HG02610 (cell line): ENCODE data around the gene PPM1B.
"Not testable (repeated sequence)": the region's sequence is repeated elsewhere in the genome, so short reads cannot be mapped to it uniquely, and the experiment has no call there.

Experiments used
- ATAC-seq: cut with Tn5 transposase; IDR thresholded peaks from one replicate; pipeline ENCODE4 v1.9.1; 2021; ENCODE audit warnings: mild to moderate bottlenecking, moderate library complexity; ENCODE audit not compliant: unreplicated experiment

The PPM1B gene

DNA sequence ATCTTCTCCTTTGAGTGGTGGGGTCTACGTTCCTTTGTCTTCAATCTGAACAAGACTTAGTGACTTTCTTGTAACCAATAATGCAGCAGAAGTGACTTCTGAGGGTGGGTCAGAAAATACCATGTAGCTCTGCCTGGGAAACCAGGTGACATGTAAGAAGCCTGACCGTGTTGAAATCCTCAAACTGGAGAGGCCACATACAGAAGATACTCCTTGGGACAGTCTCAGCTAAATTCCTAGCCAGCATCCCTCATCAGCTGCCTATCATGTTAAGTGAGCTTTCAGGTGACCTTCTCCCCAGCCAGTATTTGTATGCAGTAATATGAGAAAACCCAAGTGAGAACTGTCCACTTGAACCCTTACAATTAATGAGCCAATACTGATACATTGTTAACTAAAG, 27.0 kb downstream of the PPM1B start:
- no peak for ATAC-seq

DNA sequence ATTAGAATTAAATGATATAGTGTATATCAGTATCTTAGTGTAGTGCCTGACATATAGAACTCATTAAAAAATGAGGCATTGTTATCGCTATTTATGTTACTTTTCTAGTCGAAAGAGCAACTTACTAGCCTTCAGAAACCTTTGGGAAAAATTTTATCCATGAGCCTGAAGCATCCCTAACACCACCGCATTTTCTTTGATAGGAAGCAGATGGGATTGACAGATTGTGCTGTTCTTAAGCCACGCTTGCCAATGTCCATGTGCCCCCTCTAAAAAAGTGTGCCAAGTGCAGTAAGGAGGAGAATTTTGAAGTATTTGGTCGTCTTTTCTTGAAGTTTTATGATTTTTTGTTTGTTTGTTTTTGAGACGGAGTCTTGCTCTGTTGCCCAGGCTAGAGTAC, 29.1 kb downstream of the PPM1B start:
- no peak for ATAC-seq

DNA sequence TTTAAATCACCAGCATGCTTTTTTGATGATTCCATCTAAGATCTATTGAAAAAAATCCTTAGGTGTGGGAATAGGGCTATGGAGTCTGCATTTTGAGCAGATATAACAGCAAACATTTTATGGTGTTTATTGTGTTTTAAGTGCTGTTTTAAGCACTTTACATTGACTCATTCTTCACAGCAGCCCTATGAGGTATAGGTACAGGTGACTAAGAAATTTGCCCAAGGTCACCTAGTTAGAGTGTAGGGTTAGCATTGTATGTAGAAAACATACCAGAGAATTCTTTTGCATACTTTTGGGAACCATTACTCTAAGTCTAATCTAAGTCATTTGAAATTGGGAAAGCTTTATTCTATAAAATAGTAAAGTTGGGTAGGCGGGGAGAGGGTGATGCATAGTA, 31.3 kb downstream of the PPM1B start:
- no peak for ATAC-seq

DNA sequence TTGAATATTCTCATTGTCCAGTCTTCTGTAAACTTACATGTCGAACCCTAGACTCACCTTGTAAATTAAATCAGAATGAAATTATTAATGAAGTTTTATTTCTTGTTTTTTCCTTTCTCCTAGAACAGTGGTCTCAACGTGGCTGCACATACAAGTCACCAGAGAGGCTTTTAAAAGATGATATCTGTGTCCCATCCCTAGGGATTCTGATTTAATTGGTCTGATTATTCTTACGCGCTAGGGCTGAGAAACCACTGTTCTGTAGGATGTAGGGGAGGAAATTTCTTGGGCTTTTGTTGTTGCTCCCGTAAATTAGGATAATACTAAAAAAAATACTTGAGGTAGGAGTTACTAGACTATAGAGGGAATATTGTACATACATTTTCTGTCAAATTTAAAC, 32.1 kb downstream of the PPM1B start:
- ATAC-seq, result no peak

DNA sequence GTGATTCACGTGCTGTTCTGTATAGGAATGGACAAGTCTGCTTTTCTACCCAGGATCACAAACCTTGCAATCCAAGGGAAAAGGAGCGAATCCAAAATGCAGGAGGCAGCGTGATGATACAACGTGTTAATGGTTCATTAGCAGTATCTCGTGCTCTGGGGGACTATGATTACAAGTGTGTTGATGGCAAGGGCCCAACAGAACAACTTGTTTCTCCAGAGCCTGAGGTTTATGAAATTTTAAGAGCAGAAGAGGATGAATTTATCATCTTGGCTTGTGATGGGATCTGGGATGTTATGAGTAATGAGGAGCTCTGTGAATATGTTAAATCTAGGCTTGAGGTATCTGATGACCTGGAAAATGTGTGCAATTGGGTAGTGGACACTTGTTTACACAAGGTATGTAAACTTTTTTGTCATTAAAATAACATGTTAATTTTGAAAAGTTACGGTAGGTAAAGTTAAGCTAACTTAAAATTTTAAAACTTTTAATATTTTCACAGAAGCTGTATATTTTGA, 33.0 kb downstream of the PPM1B start:
- ATAC-seq, result no peak

DNA sequence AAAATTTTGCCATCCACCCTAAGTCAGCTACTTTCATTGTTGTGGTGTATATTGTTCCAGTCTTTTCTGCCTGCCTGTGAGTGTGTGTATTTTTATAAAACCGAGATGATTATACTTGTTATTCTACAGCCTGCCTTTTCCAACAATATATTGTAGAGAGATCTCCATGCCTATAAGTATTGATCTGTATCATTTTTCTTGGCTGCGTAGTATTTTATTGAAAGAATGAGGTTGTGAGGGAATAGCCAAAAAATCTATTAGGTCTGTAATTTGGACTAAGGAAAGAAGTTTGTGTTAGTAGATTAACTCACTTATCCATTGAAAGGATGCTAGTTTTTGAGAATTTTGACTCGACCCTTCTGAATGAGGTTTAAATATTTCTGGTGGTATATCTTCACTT, 34.9 kb downstream of the PPM1B start:
- no peak for ATAC-seq

DNA sequence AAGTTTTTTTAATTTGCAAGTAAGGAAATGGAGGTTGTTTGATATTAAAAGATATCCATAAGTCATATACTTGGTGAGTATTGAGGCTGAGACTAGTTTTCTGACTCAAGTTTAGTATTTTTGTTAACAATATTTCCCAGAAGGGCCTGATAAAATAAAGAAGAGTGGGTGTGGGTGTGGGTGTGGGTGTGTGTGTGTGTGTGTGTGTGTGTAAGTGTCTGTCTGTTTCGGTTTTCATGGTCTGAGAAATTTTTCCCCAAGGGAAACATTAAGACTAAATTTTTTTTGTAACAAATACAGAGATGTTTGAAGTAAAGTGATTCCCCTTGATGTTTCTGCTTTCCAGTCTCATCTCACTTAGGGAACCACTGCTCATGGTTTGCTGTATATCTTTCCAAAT, 36.5 kb downstream of the PPM1B start:
- ATAC-seq, result no peak

DNA sequence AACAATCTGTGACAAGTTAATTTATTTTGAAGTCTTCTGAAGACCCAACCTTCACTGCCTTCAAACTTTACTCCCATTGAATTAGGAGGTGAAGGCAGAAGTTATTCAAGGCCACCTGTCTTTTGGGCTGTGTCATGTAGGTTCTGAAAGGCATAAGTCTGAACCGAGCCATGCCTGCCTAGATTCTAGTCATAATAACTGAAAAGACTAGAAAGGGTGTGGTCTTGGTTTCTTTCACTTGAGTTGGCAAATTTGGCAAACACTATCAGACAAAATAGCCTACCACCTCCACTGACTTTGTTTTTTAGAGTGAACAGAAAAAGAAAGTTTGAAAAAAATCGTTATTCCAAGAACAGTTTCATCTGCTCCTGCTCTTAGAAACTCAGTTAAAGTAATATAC, 38.4 kb downstream of the PPM1B start:
- no peak for ATAC-seq

DNA sequence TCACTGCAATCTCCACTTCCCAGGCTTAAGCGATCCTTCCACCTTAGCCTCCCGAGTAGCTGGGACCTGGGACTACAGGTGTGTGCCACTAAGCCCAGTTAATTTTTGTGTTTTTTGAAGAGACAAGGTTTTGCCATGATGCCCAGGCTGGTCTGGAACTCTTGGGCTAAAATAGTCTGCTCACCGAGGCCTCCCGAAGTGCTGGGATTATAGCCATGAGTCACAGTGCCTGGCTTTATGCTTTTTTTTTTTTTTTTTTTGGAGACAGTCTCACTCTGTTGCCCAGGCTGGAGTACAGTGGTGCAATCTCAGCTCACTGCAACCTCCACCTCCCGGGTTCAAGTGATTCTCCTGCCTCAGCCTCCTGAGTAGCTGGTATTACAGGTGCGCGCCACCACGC, 39.0 kb downstream of the PPM1B start:
- ATAC-seq, result not testable (repeated sequence)

DNA sequence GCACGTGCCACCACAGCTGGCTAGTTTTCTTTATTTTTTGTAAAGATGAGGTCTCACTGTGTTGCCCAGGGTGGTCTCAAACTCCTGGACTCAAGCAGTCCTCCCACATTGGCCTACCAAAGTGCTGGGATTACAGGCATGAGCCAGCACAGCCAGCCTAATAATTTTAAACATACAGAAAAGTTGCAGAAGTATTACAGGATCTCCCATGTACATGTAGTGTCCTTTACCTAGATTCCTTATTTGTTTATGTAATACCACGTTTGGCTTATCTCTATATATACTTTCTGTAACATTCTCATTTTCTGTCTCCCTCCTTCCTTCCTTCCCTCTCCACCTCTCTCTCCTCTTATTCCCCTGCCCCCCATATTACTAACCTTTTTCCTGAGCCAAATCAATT, 41.7 kb downstream of the PPM1B start:
- no peak for ATAC-seq

DNA sequence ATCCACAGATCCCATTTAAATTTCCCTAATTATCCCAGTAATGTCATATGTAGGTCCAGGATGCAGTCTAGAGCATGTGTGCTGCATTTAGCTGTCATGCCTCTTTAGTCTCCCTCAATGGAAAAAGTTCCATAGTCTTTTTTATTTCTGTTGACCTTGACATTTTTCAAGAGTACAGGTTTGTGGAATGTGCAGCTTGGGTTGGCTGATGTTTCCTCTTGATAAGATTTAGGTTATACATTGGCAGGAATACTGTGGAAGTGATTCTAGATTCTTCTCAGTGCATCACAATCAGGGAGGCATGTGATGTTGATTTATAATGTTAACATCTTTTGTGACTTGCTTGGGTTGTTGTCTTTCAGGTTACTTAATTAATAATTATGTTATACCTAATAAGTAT, 42.5 kb downstream of the PPM1B start:
- ATAC-seq, result no peak

DNA sequence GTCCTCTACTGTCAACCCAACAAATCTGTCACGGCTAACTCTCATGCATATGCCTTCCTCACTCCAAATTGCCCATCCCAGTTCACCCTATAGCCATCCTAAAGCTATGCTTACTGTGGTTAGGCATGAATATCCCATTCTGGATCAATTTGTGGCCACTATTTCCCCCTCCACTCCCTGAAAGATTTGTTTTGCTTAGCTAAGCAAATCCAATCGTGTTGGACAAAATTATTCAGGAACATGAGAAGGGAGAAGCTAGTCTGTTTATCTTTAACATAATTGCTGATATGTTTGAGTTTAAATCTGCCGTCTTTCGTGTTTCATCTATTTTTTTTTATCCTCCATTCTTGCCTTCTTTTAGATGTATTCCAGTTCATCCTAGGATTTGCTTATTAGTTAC, 43.6 kb downstream of the PPM1B start:
- ATAC-seq, result no peak

DNA sequence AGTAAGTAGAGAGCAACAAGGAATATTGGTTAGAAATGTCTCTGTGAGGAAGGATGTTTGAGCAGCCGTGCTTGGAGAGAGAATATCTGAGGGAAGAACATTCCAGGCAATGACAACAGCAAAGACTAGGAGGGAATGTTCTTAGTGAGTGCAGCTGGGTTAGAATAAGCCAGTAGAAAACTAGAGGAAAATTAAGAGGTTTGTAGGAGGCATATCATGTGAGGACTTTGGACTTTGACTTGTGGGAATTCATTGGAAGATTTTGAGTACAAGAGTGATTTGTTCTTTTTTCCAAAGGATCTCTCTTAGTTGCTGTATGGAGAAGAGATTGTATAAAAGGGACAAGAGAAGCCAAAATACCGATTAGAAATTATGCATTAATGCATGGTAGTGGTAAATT, 47.2 kb downstream of the PPM1B start:
- ATAC-seq, result no peak

DNA sequence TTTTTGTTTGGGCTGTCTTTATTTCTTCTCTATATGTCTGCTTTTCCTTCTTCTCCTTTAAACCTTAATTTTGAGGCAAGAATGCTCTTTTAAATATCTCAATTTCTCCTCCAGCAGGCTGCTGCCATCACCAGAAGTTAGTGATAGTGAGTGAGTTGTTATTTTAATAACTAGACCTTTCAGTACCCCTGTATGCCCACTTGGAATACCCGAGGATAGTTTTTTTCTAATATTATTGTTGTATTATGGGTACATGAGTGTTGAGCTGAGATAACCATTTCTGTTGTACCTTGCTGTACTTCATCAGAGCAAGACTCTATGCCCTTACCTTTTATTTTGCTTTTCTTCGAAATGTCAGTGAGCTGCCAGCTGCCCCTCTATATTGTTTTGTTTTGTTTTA, 50.1 kb downstream of the PPM1B start:
- no peak for ATAC-seq

DNA sequence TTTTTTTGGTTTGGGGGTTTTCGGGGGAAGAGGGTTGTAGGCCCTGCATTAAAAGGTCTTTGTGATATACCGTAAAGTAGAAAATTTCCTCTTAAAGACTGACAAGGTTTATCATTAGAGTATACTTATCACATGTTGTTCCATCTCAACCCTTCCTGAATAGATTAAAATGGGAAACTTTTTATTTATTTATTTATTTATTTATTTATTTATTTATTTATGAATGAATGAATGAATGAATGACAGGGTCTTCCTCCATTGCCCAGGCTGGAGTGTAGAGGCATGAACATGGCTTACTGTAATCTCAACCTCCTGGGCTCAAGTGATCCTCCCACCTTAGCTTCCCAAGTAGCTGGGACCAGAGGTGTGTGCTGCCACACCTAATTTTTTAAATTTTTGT, 58.1 kb downstream of the PPM1B start:
- ATAC-seq, result no peak

DNA sequence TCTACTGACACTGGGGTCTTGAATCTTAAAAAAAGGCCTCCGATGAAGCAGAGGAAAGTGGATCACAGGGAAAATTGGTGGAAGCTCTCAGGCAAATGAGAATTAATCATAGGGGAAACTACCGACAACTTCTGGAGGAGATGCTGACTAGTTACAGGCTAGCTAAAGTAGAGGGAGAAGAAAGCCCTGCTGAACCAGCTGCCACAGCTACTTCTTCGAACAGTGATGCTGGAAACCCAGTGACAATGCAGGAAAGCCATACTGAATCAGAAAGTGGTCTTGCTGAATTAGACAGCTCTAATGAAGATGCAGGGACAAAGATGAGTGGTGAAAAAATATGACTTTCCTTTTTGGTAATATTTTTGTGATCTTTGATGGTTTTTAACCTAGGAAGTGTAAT, 61.7 kb downstream of the PPM1B start:
- ATAC-seq, result no peak

DNA sequence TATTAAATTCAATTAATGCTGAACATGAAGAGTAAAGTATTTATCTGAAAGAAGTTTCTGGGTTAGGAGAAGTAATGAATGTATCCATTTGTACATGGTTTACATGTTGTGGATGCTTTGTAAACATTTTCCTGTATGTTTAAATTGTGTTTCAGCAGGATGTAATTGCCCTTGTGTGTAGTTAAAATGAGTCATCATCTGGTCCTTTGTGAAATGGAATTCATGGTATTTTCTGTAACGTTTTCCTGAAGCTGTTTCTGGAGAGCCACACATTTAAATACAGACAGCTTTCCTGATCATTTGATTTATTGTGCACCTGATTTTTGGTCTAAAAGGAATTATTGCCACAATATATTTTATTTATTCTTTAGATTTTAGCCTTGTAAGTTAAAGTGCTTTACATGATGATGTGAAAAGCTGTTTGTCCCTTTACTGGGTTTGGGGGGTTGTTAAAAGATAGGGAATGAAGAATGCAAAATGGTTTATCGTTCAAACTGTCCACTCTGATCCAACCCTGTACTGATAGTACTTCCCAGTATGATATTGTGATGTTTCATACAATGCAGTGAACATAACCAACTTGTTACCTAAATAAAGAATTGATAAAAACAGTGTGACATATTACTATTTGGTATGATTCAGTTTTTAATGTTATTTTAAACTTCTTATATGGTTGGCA, 64.9 kb downstream of the PPM1B start:
- ATAC-seq, result no peak

DNA sequence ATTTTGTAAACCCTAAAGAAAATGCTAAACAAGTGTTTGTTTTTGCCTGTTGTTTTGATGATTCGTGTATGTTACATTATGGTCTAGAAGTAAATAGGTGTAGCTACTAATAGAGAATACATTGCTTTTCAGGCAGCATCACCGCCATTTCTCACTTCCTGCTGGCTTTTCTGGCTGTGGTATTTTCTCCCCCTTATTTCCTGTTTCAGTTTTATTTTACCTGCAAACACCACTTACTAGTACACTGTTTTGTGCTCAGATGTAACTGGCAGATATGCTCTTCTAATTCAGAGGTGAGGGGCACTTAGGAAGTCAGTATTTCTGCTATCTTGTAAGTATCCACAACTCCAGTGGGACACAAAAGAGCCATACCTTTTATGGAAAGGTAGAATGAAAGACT, 68.5 kb downstream of the PPM1B start:
- no peak for ATAC-seq

DNA sequence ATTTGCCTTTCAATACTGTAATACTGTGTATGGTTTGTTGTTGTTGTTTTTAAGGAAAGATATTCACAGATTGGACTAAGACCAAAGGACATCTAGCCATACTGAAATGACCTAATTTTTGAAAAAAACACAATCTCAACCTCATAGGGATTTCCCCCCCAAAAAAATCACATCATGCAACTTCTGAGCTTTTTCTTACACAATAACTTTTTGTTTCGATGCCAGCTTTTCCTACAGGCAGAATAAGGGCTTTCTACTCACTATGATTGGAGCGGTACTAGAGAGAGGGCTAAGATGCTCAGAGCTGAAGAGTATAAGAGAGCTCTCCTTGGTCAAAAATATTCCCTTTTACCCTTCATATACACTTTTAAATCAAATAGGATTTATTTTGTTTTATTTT, 74.2 kb downstream of the PPM1B start:
- no peak for ATAC-seq

DNA sequence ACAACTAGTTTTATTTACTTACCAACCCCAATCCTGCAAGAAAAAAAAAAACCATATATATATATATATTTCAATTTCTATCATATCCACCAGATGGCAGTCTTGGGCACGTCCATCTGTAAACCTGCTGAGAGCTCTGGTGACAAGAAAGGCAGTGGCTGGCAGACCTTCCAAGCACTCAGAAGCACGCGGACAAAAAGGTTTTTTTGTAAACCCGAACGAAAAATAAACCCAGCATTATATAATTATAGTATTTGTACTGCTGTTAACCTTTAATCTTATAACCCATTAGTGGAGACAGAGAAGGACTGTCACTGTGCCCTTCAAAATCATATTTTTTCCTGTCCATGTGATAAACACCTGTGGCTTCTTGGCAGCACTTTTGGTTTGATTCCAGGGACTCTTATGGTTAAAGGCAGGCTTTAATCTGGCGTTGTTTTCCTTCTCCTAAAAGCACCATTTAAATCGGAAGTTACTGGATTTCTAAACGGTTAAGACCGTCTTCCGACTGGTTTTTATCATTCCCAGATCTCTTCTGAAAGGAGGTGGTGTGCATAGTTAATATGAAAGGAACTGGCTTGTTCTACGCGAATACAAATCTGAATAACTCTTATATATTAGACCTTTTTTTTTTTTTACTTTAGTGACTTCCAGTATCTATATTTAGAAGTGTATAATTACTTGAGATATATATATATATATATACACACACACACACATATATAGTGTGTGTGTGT, 75.6 kb downstream of the PPM1B start:
- no peak for ATAC-seq

DNA sequence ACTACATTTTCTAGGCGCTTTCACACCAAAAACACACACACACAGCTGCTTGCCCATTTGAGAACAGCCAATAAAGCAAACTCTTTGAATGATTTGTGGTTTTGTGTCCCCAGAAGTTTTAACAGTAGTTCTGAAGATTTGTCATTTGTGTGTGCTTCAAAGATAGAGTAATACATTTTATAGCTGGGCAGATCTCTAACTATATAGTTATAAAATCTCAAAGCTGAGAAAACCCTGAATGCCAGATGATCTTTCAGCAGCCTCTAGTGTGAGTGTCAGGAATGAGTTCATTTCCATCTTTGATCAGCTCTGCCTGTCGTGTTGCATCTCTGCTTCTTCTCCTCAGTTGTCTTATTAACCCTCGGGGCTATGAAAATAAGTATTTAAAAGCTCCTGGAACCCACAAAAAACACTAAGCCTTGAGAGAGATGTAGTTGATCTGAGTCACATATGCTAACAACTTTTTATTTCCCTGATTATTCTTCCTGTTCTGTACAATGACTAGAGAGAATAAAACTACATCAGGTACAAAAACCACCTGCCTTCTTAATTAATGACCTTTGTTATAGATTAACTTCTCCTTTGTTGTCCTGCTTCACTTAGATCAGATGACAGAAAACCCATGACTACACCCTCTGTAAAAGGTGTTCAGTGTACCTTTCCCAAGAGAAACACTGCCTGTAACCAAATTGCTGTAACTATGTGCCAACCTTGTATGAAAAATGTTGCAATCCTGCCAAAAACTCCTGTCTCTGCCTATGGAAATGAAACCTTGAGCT, 76.6 kb downstream of the PPM1B start:
- no peak for ATAC-seq

DNA sequence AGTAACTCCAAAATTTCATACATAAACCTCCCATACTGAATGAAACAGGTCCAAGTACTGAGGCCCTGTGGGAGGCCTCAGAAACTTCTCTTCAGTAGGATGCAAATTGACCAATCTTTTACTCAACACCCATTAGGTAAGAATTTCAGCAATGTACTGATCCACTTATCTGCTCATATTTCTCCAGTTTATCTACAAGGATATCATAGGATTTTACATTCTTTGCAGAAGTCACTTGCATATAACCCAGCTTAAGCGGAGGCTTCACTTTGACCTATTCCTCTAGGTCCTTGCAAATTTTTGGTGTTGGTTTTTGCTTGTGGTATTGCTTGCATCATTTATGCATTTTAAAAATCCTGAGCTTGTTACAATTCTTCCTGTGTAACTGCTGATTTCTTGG, 77.8 kb downstream of the PPM1B start:
- no peak for ATAC-seq
